ENCODE data around the gene SYT15.
"Not testable (repeated sequence)": the region's sequence is repeated elsewhere in the genome, so short reads cannot be mapped to it uniquely, and the experiment has no call there.

Gene SYT15

DNA sequence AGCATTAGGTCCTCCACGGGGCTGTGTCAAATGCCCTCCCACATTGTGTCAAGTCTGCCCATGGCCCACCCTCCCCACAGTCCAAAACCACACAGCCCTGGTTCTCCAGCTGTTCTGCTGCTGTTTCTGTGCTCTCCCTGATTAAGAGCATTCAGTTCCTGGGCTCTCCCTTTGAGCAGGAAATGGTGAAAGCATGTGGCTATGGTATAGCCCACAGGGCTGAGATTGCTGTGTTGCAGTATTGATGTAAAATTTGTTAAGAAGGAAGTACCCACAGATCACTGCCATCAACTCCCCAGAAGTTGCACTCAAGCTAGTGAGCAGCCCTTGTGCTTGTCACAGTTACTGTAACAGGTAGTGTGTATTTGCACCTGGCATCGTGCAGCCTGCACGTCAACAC, 9.3 kb downstream of the SYT15 start:
- H3K9me3 ChIP-seq (ENCODE audit: insufficient read depth, low read depth, low read length); H2AFZ ChIP-seq (ENCODE audit: low read length); H3K9me2 ChIP-seq (replicated peaks; ENCODE audit: low read depth, low read length); H3K4me1 ChIP-seq (ENCODE audit: insufficient read depth, low read length, poor library complexity, severe bottlenecking); H3K9ac ChIP-seq (ENCODE audit: low read depth, low read length, poor library complexity, severe bottlenecking); H3K36me3 ChIP-seq (ENCODE audit: insufficient read depth, low read length); H3K79me2 ChIP-seq (ENCODE audit: insufficient read depth, low read length); H3K4me2 ChIP-seq (ENCODE audit: low read depth, low read length, poor library complexity, severe bottlenecking); H3F3A ChIP-seq (ENCODE audit: low read depth); H4K20me1 ChIP-seq (ENCODE audit: insufficient read depth, low read length, poor library complexity, severe bottlenecking); H3K4me3 ChIP-seq (ENCODE audit: low read length, poor library complexity, severe bottlenecking); H3K27me3 ChIP-seq (ENCODE audit: insufficient read depth, low read length, poor library complexity, severe bottlenecking): not testable (repeated sequence)

DNA sequence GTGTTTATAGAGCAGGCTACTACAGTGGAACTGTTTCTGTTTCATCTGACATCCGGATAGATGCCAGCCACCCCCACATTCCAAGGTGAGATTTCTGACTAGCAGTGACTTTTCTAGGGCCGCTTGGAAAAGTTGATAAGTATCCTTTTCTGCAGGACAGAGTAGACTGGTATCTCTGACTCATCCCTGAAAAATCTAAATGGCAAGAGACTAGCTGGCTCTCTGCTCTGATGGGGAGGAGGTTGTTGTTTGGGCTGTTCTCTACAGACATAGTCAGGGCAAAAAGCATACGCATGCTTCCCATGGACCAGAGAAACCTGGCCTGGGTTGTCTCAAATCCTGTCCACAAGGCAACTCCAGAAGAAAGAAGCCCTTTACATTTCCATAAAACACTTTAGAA, 10.7 kb downstream of the SYT15 start:
- not testable (repeated sequence) for H2AFZ ChIP-seq (ENCODE audit: low read length); H3K79me2 ChIP-seq (ENCODE audit: insufficient read depth, low read length); H4K20me1 ChIP-seq (ENCODE audit: insufficient read depth, low read length, poor library complexity, severe bottlenecking); H3K4me1 ChIP-seq (ENCODE audit: insufficient read depth, low read length, poor library complexity, severe bottlenecking); H3K9me3 ChIP-seq (ENCODE audit: insufficient read depth, low read depth, low read length); H3K27me3 ChIP-seq (ENCODE audit: insufficient read depth, low read length, poor library complexity, severe bottlenecking); H3K4me2 ChIP-seq (ENCODE audit: low read depth, low read length, poor library complexity, severe bottlenecking); H3K36me3 ChIP-seq (ENCODE audit: insufficient read depth, low read length); H3F3A ChIP-seq (ENCODE audit: low read depth); H3K4me3 ChIP-seq (ENCODE audit: low read length, poor library complexity, severe bottlenecking); H3K9ac ChIP-seq (ENCODE audit: low read depth, low read length, poor library complexity, severe bottlenecking); H3K9me2 ChIP-seq (replicated peaks; ENCODE audit: low read depth, low read length)

DNA sequence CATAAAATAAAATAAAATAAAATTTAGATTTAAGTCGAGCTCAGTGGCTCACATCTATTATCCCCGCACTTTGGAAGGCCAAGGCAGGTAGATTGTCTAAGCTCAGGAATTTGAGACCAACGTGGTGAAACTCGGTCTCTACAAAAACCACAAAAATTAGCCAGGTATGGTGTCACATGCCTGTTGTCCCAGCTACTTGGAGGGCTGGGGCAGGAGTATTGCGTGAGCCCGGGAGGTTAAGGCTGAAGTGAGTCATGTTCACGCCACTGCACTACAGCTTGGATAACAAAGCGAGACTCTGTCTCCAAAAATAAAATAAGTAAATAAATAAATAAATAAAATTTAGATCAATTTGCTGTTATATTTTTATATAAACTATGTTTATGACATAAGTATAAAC, 12.1 kb downstream of the SYT15 start:
- H3K4me2 ChIP-seq (ENCODE audit: low read depth, low read length, poor library complexity, severe bottlenecking); H3F3A ChIP-seq (ENCODE audit: low read depth); H3K4me1 ChIP-seq (ENCODE audit: insufficient read depth, low read length, poor library complexity, severe bottlenecking); H4K20me1 ChIP-seq (ENCODE audit: insufficient read depth, low read length, poor library complexity, severe bottlenecking); H2AFZ ChIP-seq (ENCODE audit: low read length); H3K4me3 ChIP-seq (ENCODE audit: low read length, poor library complexity, severe bottlenecking); H3K9ac ChIP-seq (ENCODE audit: low read depth, low read length, poor library complexity, severe bottlenecking); H3K27me3 ChIP-seq (ENCODE audit: insufficient read depth, low read length, poor library complexity, severe bottlenecking); H3K9me2 ChIP-seq (replicated peaks; ENCODE audit: low read depth, low read length); H3K79me2 ChIP-seq (ENCODE audit: insufficient read depth, low read length); H3K9me3 ChIP-seq (ENCODE audit: insufficient read depth, low read depth, low read length); H3K36me3 ChIP-seq (ENCODE audit: insufficient read depth, low read length): not testable (repeated sequence)

DNA sequence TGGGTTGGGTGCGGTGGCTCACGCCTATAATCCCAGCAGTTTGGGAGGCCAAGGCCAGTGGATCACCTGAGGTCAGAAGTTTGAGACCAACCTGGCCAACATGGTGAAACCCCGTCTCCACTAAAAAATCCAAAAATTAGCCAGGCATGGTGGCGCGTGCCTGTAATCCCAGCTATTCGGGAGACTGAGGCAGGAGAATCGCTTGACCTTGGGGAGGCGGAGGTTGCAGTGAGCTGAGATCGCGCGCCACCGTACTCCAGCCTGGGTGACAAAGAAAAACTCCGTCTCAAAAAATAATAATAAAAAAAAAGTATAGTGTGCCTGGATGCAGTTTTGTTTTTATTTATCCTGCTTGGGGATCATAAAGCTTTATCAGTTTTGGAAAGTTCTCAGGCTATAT, 14.4 kb downstream of the SYT15 start:
- not testable (repeated sequence) for H4K20me1 ChIP-seq (ENCODE audit: insufficient read depth, low read length, poor library complexity, severe bottlenecking); H3F3A ChIP-seq (ENCODE audit: low read depth); H3K9ac ChIP-seq (ENCODE audit: low read depth, low read length, poor library complexity, severe bottlenecking); H3K4me1 ChIP-seq (ENCODE audit: insufficient read depth, low read length, poor library complexity, severe bottlenecking); H3K27me3 ChIP-seq (ENCODE audit: insufficient read depth, low read length, poor library complexity, severe bottlenecking); H3K9me3 ChIP-seq (ENCODE audit: insufficient read depth, low read depth, low read length); H3K4me3 ChIP-seq (ENCODE audit: low read length, poor library complexity, severe bottlenecking); H3K36me3 ChIP-seq (ENCODE audit: insufficient read depth, low read length); H3K79me2 ChIP-seq (ENCODE audit: insufficient read depth, low read length); H2AFZ ChIP-seq (ENCODE audit: low read length); H3K4me2 ChIP-seq (ENCODE audit: low read depth, low read length, poor library complexity, severe bottlenecking); H3K9me2 ChIP-seq (replicated peaks; ENCODE audit: low read depth, low read length)

DNA sequence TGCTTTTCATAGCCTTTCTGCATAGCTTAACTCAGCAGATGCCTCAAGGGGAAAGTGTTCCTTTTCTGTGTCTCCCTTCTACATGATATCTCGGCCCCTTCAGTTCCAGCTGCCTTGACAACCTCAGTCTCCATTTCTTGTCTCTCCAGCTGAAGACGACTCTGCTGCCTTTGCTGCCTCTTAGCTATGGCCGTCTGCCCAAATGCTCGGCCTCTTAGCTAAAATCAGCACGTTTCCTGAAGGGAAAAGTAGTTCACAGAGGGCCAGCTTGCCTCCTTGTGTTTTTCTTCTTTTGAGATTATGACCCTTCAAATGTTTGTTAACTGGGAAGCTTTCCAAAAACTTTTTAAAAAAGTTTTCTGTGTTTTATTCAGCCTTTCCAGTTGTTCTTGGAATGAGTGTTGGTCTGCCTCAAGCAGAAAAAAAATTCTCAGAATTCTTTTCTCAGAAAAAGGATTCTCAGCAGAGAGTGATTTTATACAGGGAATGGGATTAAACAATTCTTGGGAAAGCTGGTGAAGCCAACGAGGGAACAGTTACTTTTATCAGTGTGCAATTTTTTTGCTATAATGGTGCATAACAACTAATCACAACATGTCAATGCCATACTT, 15.6 kb downstream of the SYT15 start:
- H3K79me2 ChIP-seq (ENCODE audit: insufficient read depth, low read length); H3K9me2 ChIP-seq (replicated peaks; ENCODE audit: low read depth, low read length); H3K4me3 ChIP-seq (ENCODE audit: low read length, poor library complexity, severe bottlenecking); H3K36me3 ChIP-seq (ENCODE audit: insufficient read depth, low read length); H3K9ac ChIP-seq (ENCODE audit: low read depth, low read length, poor library complexity, severe bottlenecking); H3K4me1 ChIP-seq (ENCODE audit: insufficient read depth, low read length, poor library complexity, severe bottlenecking); H2AFZ ChIP-seq (ENCODE audit: low read length); H3K4me2 ChIP-seq (ENCODE audit: low read depth, low read length, poor library complexity, severe bottlenecking); H4K20me1 ChIP-seq (ENCODE audit: insufficient read depth, low read length, poor library complexity, severe bottlenecking); H3F3A ChIP-seq (ENCODE audit: low read depth); H3K27me3 ChIP-seq (ENCODE audit: insufficient read depth, low read length, poor library complexity, severe bottlenecking); H3K9me3 ChIP-seq (ENCODE audit: insufficient read depth, low read depth, low read length): not testable (repeated sequence)

DNA sequence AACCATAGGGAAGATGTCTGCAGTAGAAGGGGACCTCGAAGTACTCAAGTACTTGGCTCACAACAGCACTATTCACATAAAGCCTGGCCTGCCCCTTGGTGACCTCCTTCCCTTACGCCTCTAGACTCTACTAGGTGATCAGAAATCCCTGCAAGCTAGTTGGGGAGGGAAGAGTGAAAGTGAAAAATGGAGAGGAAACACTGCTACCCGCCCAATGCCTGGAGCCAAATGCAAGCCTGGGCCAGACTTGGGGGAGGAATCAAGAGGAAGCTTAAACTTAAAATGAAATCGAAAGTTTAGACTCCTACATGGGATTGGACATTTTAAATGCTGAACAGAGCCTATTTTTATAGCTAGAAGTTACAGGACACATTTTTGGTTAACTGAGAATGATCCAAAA, 17.6 kb downstream of the SYT15 start:
- H3K9me2 ChIP-seq (replicated peaks; ENCODE audit: low read depth, low read length); H3K4me2 ChIP-seq (ENCODE audit: low read depth, low read length, poor library complexity, severe bottlenecking); H3K79me2 ChIP-seq (ENCODE audit: insufficient read depth, low read length); H3F3A ChIP-seq (ENCODE audit: low read depth); H3K4me1 ChIP-seq (ENCODE audit: insufficient read depth, low read length, poor library complexity, severe bottlenecking); H3K27me3 ChIP-seq (ENCODE audit: insufficient read depth, low read length, poor library complexity, severe bottlenecking); H3K4me3 ChIP-seq (ENCODE audit: low read length, poor library complexity, severe bottlenecking); H3K36me3 ChIP-seq (ENCODE audit: insufficient read depth, low read length); H3K9ac ChIP-seq (ENCODE audit: low read depth, low read length, poor library complexity, severe bottlenecking); H2AFZ ChIP-seq (ENCODE audit: low read length); H3K9me3 ChIP-seq (ENCODE audit: insufficient read depth, low read depth, low read length); H4K20me1 ChIP-seq (ENCODE audit: insufficient read depth, low read length, poor library complexity, severe bottlenecking): not testable (repeated sequence)

DNA sequence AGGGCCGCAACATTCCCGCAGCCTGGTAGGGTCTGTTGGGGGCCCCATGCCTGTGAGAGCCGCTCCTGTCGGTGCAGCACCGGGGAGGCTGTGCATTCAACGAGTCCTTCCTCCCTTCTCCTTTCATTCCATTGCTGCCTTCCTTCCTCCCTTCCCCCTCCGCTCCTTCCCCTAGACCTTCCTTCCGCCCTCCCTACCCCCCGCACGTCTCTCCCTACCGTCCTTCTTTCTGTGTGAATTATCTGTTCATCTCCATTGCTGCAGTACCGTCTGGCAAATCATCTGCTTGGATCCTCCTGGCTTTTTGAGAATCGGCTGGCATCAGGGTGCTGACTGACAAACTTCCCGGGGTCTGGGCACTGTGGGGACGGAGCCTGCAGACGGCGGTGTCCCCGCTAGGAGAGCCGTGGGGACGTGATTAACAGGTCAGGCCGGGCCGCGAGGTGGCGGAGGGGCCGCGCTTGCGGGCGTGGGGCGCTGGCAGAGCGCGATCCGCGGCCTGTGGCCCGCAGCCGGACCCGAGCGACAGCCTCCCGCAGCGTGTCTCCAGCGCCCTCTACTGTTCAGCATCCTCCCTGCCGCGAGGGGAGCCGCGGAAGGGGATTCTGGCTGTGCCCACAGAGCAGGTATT, 18.8 kb downstream of the SYT15 start:
- not testable (repeated sequence) for H3K4me2 ChIP-seq (ENCODE audit: low read depth, low read length, poor library complexity, severe bottlenecking); H3K9me3 ChIP-seq (ENCODE audit: insufficient read depth, low read depth, low read length); H3F3A ChIP-seq (ENCODE audit: low read depth); H3K27me3 ChIP-seq (ENCODE audit: insufficient read depth, low read length, poor library complexity, severe bottlenecking); H3K9ac ChIP-seq (ENCODE audit: low read depth, low read length, poor library complexity, severe bottlenecking); H3K4me1 ChIP-seq (ENCODE audit: insufficient read depth, low read length, poor library complexity, severe bottlenecking); H3K36me3 ChIP-seq (ENCODE audit: insufficient read depth, low read length); H2AFZ ChIP-seq (ENCODE audit: low read length); H4K20me1 ChIP-seq (ENCODE audit: insufficient read depth, low read length, poor library complexity, severe bottlenecking); H3K9me2 ChIP-seq (replicated peaks; ENCODE audit: low read depth, low read length); H3K79me2 ChIP-seq (ENCODE audit: insufficient read depth, low read length)
- peak overlapping the region; percentile 48 for H3K4me3 ChIP-seq (ENCODE audit: low read length, poor library complexity, severe bottlenecking)
